H1 (cell line): Measurements from ENCODE around the gene CNOT10.

Source experiments
- CTCF ChIP-seq, 3 experiments: IDR thresholded peaks; 1 replicate in 2 of 3; 2 replicates in 1 of 3; pipeline versions ENCODE4 v1.5.1 to v1.6.1; 2011; ENCODE audit warnings: low read length in 3 of 3, mild to moderate bottlenecking in 3 of 3, inconsistent platforms in 2 of 3, low read depth in 1 of 3, moderate library complexity in 1 of 3; ENCODE audit not compliant: insufficient read depth in 1 of 3; ENCODE audit errors: control extremely low read depth in 1 of 3
- GTF2F1 ChIP-seq: IDR thresholded peaks from 2 replicates; pipeline ENCODE4 v1.6.1; 2012; ENCODE audit warnings: low read depth, low read length, improper control_type of control experiment, borderline replicate concordance
- JUND ChIP-seq: IDR thresholded peaks from 2 replicates; pipeline ENCODE4 v1.6.1; 2011; ENCODE audit warnings: mild to moderate bottlenecking, improper control_type of control experiment, low read length
- RAD21 ChIP-seq, 2 experiments: IDR thresholded peaks in 1 of 2; conservative IDR thresholded peaks in 1 of 2; 2 replicates each; pipeline ENCODE4 v1.6.1; 2011; ENCODE audit warnings: low read depth in 2 of 2, low read length in 2 of 2, improper control_type of control experiment in 1 of 2, inconsistent platforms in 1 of 2, mild to moderate bottlenecking in 1 of 2, moderate library complexity in 1 of 2
- TAF1 ChIP-seq: IDR thresholded peaks from 2 replicates; pipeline ENCODE4 v1.6.1; 2011; ENCODE audit warnings: mild to moderate bottlenecking, low read depth, low read length

GRCh38 chr3:32778389-32778788 is 93.4 kb downstream of the CNOT10 start:
- TF ChIP-seq RAD21 (IDR thresholded peaks at IDR 0.05 in 1 of 2, conservative IDR thresholded peaks at IDR 0.05 in 1 of 2; ENCODE audit: low read depth in 2 of 2, low read length in 2 of 2) (peak in 1 of 2 experiments; percentile 11; a peak in 1 of 4 replicates), TAF1 (no peak), CTCF (IDR thresholded peaks at IDR 0.05; ENCODE audit: control extremely low read depth in 1 of 3, insufficient read depth in 1 of 3, low read depth in 1 of 3, low read length in 3 of 3) (peak; percentile 10 to 23 (median 14); a peak in 2 of 4 replicates), GTF2F1 (no peak), JUND (no peak)
